B cell (primary cell): ENCODE data around the gene APBA2. TPM values are rescaled to one million over a fixed set of nuclear protein-coding genes. Genes with fewer than 3 reads are reported as not detected.

ENCODE experiments used
- ATAC-seq: fragments of 200-7000 bp; cut with Tn5 transposase; one replicate; pipeline ENCODE4 v1.10.0; 2021; ENCODE audit warnings: low read depth, mild to moderate bottlenecking, moderate number of reproducible peaks, moderate library complexity
- CTCF ChIA-PET: fragments of 350-600 bp; sonication (Branson Sonifier 250); formaldehyde crosslinking; loops from one replicate; lab custom pipeline; 2021; ENCODE audit warnings: antibody characterized with exemption, inconsistent platforms; lab: Charles Lee
- POLR2A ChIA-PET: fragments of 350-600 bp; sonication (Branson Sonifier 250); formaldehyde crosslinking; loops from one replicate; lab custom pipeline; 2021; ENCODE audit warnings: antibody characterized with exemption; lab: Charles Lee
- DNase-seq: peaks from one replicate; pipeline ENCODE4 v3.0.0; 2013
- H2AFZ ChIP-seq: 2 replicates; pipeline ENCODE4 v1.6.1; 2012; ENCODE audit warnings: mild to moderate bottlenecking, low read depth, low read length; ENCODE audit not compliant: insufficient read depth, poor library complexity, severe bottlenecking
- H3K27ac ChIP-seq, 2 donors: 1 replicate in 1 of 2; 2 replicates in 1 of 2; pipeline ENCODE4 v1.5.1; 2012 to 2013; ENCODE audit warnings: low read length in 2 of 2, mild to moderate bottlenecking in 2 of 2, moderate library complexity in 1 of 2
- H3K27me3 ChIP-seq, 4 experiments: fragments of 200-600 bp in 1 of 4; sonication (generic) in 1 of 4; replicated peaks in 1 of 4; 1 replicate in 2 of 4; 2 replicates in 2 of 4; pipeline versions ENCODE4 v1.6.1 to v1.7.0; 2013 to 2016; ENCODE audit warnings: low read length in 3 of 4, mild to moderate bottlenecking in 2 of 4, mixed read lengths in 1 of 4, moderate library complexity in 1 of 4; ENCODE audit not compliant: insufficient read depth in 4 of 4, control insufficient read depth in 3 of 4; ENCODE audit errors: control extremely low read depth in 1 of 4
- H3K36me3 ChIP-seq, 2 experiments: replicated peaks in 1 of 2; 1 replicate in 1 of 2; 2 replicates in 1 of 2; pipeline versions ENCODE4 v1.6.1 to v1.7.1; 2013; ENCODE audit warnings: low read length in 1 of 2; ENCODE audit not compliant: insufficient read depth in 2 of 2, control insufficient read depth in 1 of 2; ENCODE audit errors: control extremely low read depth in 1 of 2, extremely low read depth in 1 of 2
- H3K4me1 ChIP-seq, 2 donors: fragments of 200-600 bp in 1 of 2; sonication (generic) in 1 of 2; 1 replicate in 1 of 2; 2 replicates in 1 of 2; pipeline versions ENCODE4 v1.5.1 to v1.6.1; 2013 to 2017; ENCODE audit warnings: low read length in 2 of 2; ENCODE audit not compliant: control insufficient read depth in 2 of 2, insufficient read depth in 2 of 2
- H3K4me2 ChIP-seq: replicated peaks from 2 replicates; pipeline ENCODE3; 2012; ENCODE audit warnings: mild to moderate bottlenecking, low read depth, low read length; ENCODE audit not compliant: poor library complexity, severe bottlenecking
- H3K4me3 ChIP-seq, 5 experiments: fragments of 200-600 bp in 1 of 5; sonication (generic) in 1 of 5; 1 replicate in 3 of 5; 2 replicates in 2 of 5; pipeline versions ENCODE4 v1.5.1 to v1.7.0; 2011 to 2016; ENCODE audit warnings: low read length in 4 of 5, mild to moderate bottlenecking in 4 of 5, low read depth in 2 of 5, control low read depth in 1 of 5, moderate library complexity in 1 of 5; ENCODE audit not compliant: insufficient read depth in 1 of 5; ENCODE audit errors: control extremely low read depth in 1 of 5, extremely low read depth in 1 of 5
- H3K79me2 ChIP-seq: fragments of 200-600 bp; sonication (generic); one replicate; pipeline ENCODE4 v1.6.0; 2016; ENCODE audit warnings: low read length; ENCODE audit not compliant: control insufficient read depth, insufficient read depth
- H3K9ac ChIP-seq: fragments of 200-600 bp; sonication (generic); 2 replicates; pipeline ENCODE4 v1.6.1; 2017; ENCODE audit warnings: mild to moderate bottlenecking, low read length, moderate library complexity
- H3K9me3 ChIP-seq, 3 donors: one replicate each; pipeline versions ENCODE4 v1.6.1 to v1.7.1; 2013; ENCODE audit warnings: low read length in 2 of 3; ENCODE audit not compliant: control insufficient read depth in 2 of 3, insufficient read depth in 1 of 3; ENCODE audit errors: control extremely low read depth in 1 of 3
- H4K20me1 ChIP-seq: 2 replicates; pipeline ENCODE4 v1.6.0; 2012; ENCODE audit warnings: mild to moderate bottlenecking, low read length; ENCODE audit not compliant: insufficient read depth, control insufficient read depth, poor library complexity, severe bottlenecking
- H3K27ac Mint-ChIP-seq: one replicate; pipeline ENCODE4 v1.8.0; 2021; ENCODE audit warnings: mixed read lengths
- H3K27me3 Mint-ChIP-seq: one replicate; pipeline ENCODE4 v1.8.0; 2021; ENCODE audit warnings: mixed read lengths
- H3K4me1 Mint-ChIP-seq: one replicate; pipeline ENCODE4 v1.8.0; 2021; ENCODE audit warnings: mixed read lengths
- H3K4me3 Mint-ChIP-seq: one replicate; pipeline ENCODE4 v1.8.0; 2021; ENCODE audit warnings: mixed read lengths
- H3K9me3 Mint-ChIP-seq: one replicate; pipeline ENCODE4 v1.8.0; 2022; ENCODE audit warnings: mixed read lengths; ENCODE audit not compliant: insufficient read depth
- EZH2 ChIP-seq: IDR thresholded peaks from 2 replicates; pipeline ENCODE4 v1.6.1; 2012; ENCODE audit warnings: borderline replicate concordance, low read depth, mild to moderate bottlenecking, moderate library complexity, low read length; ENCODE audit not compliant: insufficient read depth, poor library complexity, severe bottlenecking
- WGBS: methylation state at CpG from one replicate; pipeline ENCODE4 v1.1.5; 2013; ENCODE audit warnings: missing lambda C conversion rate; ENCODE audit not compliant: insufficient coverage; 5-methylcytosine and 5-hydroxymethylcytosine counted together
- intact Hi-C: fragments of 100-400 bp; cut with micrococcal nuclease; formaldehyde crosslinking; loops from one replicate; pipeline ENCODE4 v1.10.0; 2022
- polyA plus RNA-seq: library from polyadenylated mRNA; depleted of rRNA; stranded (reverse); fragments of >200 nt; gene quantifications from 2 replicates; pipeline ENCODE4 v1.2.3, GENCODE V29; 2012
- total RNA-seq, 2 donors: library from RNA; stranded (reverse); fragments of 120-200 nt in 1 of 2; gene quantifications; 1 replicate in 1 of 2; 2 replicates in 1 of 2; pipeline versions ENCODE4 v1.2.3 to v1.2.4, GENCODE V29; 2013 to 2022
- TF ChIP-seq, protein P1 (sequence below): fragments of 200-600 bp; IDR thresholded peaks from one replicate; pipeline ENCODE4 v1.8.0; 2022; ENCODE audit warnings: antibody characterized with exemption, mild to moderate bottlenecking

Gene APBA2
- total and polyA plus RNA-seq, 2 donors (not counting 1 experiment from before 2014, with no cell fraction given): 0.19 TPM; not detected in 1

DNA sequence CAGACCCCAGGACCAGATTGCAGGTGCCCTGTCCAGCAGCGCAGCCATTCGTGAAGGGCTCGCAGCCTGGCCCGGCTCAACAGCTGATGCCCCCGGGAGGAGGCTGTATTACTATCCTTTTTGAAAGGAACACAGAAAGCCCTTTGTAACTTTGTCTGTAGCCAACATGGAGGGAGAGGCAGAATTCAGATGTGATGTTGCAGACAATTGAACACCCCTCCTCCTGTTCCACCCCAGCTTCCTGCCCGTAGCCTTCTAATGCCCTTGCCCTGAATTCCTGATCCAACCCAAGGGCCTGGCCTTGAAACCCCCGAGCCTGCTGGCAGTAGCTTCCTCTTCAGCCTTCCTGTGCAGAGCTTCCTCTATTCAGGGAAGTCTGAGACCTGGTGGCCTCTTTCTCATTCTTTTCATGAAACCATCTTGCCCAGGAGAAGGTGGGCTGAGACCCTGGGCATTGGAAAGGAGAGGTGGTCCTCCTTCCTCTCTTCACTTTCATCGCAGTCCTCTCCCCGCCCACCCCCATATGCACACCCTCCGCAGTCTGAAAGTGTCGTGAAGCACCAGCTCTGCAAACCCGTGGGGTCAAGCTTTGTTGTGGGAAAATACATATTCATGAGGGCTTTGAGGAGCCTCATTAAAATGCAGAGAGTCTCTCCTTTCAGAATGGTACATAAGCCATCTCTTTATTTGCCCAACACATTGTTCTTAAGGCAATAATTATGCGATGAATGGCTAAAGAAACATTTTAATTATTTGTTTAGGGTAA, 109.2 kb downstream of the APBA2 start:
- H3K79me2 ChIP-seq: no peaks in the 10 kb centered on the region
- Mint-ChIP-seq H3K27me3 (no peaks in the 10 kb centered on the region), H3K4me3 (no peak overlapping the region), H3K4me1 (no peaks in the 10 kb centered on the region), H3K9me3 (no peaks in the 10 kb centered on the region), H3K27ac (no peak overlapping the region)
- H2AFZ ChIP-seq: no peak overlapping the region
- DNase-seq (no peak), ATAC-seq (no peak)
- 85% methylated on average over 6 of the region's 13 CpGs for WGBS
- H3K4me3 ChIP-seq: no peak overlapping the region
- H3K9ac ChIP-seq: no peak overlapping the region
- no peaks in the 10 kb centered on the region for H3K4me1 ChIP-seq
- ChIA-PET CTCF (no interaction called here), POLR2A (no interaction called here)
- H3K27ac ChIP-seq: no peak overlapping the region
- H4K20me1 ChIP-seq: no peaks in the 10 kb centered on the region
- no peaks in the 10 kb centered on the region for H3K9me3 ChIP-seq
- H3K27me3 ChIP-seq: no peaks in the 10 kb centered on the region
- TF ChIP-seq, protein P1, sequence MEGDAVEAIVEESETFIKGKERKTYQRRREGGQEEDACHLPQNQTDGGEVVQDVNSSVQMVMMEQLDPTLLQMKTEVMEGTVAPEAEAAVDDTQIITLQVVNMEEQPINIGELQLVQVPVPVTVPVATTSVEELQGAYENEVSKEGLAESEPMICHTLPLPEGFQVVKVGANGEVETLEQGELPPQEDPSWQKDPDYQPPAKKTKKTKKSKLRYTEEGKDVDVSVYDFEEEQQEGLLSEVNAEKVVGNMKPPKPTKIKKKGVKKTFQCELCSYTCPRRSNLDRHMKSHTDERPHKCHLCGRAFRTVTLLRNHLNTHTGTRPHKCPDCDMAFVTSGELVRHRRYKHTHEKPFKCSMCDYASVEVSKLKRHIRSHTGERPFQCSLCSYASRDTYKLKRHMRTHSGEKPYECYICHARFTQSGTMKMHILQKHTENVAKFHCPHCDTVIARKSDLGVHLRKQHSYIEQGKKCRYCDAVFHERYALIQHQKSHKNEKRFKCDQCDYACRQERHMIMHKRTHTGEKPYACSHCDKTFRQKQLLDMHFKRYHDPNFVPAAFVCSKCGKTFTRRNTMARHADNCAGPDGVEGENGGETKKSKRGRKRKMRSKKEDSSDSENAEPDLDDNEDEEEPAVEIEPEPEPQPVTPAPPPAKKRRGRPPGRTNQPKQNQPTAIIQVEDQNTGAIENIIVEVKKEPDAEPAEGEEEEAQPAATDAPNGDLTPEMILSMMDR: no peak
- TF ChIP-seq EZH2: no peak
- H3K4me2 ChIP-seq: no peak overlapping the region
- intact Hi-C loops: no loop called here
- no peaks in the 10 kb centered on the region for H3K36me3 ChIP-seq

DNA sequence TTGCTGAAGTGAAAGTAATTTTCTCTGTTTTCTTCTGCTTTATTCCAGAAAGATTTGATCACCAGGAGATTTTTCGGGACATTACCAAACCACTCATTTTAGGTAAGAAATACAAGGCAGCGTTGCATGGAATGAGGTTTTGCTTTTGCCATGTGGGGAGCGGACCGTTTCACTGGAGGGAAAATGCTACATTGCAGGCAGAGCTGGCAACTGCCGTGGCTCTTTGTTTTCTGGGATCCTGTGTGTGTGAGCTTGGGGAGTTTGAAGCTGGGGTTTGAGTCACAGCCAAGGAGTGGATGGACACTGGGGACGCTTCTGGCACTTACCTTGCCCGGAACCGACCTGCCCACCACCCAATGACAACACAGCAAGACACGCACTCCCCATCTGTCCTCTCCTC, 109.9 kb downstream of the APBA2 start:
- no peak for TF ChIP-seq EZH2
- TF ChIP-seq, protein P1: no peak
- H3K4me1 ChIP-seq: no peaks in the 10 kb centered on the region
- H4K20me1 ChIP-seq: no peaks in the 10 kb centered on the region
- H3K27me3 Mint-ChIP-seq: no peaks in the 10 kb centered on the region
- no peaks in the 10 kb centered on the region for H3K27me3 ChIP-seq
- no peaks in the 10 kb centered on the region for H3K9me3 ChIP-seq
- ChIA-PET POLR2A (no interaction called here), CTCF (no interaction called here)
- H3K4me2 ChIP-seq: no peak overlapping the region
- no peaks in the 10 kb centered on the region for H3K36me3 ChIP-seq
- no peaks in the 10 kb centered on the region for H3K9me3 Mint-ChIP-seq
- no peak overlapping the region for H3K4me3 ChIP-seq
- H3K79me2 ChIP-seq: no peaks in the 10 kb centered on the region
- DNase-seq: no peak
- no peak overlapping the region for H3K27ac ChIP-seq
- no peak overlapping the region for H3K4me3 Mint-ChIP-seq
- intact Hi-C loops: no loop called here
- 91% methylated on average over 5 of the region's 9 CpGs for WGBS
- no peak overlapping the region for H3K9ac ChIP-seq
- no peaks in the 10 kb centered on the region for H3K4me1 Mint-ChIP-seq
- ATAC-seq: no peak
- no peak overlapping the region for H2AFZ ChIP-seq
- no peak overlapping the region for H3K27ac Mint-ChIP-seq
